Measurements from ENCODE around the gene CADM2.

Gene CADM2

DNA sequence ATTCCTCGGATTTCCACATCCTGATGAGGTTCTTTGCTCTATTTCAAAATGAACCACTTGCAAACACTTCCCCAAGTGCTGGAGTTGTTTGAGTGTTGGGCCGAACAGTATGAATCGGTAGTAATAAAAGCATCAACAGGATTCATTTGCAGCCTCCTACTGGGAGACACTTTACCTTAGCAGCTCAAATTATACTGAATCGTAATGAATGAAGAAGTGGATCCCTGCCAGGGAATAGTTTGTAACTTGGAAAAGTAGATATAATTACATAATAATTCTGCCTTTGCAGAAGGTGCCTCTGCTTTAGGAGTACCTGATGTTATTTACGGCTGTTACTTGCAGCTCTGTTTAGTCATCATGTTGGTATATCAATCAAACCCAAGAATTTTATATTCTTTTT lies 669.1 kb downstream of the CADM2 start:
- Histone ChIP-seq H3K4me3 (ENCODE audit: low read length) (no peak overlapping the region), H3K27ac (ENCODE audit: low read depth, low read length) (no peak overlapping the region)

DNA sequence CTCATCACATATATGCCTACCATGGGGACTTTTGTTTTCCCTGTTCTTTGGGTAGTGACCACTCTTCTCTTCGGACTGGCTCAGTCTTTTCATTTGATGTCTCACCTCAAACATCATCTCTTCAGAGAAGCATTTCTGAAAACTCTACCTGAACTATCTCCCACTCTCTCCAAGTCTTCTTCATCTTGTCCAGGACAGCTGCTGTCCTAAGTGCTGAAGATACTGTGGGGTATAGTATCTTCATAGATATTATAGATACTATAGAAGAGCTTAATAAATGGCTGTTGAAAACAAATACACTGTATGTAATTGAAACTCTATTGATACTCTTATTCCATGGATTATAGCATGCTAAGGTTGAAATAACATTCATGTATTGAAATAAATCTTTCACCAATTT lies 672.3 kb downstream of the CADM2 start:
- H3K4me3 ChIP-seq (ENCODE audit: low read length) = no peak overlapping the region
- no peak overlapping the region for H3K9ac ChIP-seq (ENCODE audit: low read length)
- no peaks in the 10 kb centered on the region for H3K36me3 ChIP-seq (ENCODE audit: control insufficient read depth, insufficient read depth, low read length)

More for the DNA sequence above, 669.1 kb downstream of the CADM2 start:
- Histone ChIP-seq H3K4me1 (ENCODE audit: control insufficient read depth, insufficient read depth, low read length) (no peaks in the 10 kb centered on the region), H3K36me3 (ENCODE audit: control insufficient read depth, insufficient read depth, low read length) (no peaks in the 10 kb centered on the region), H3K27me3 (ENCODE audit: control insufficient read depth, insufficient read depth, low read length) (no peaks in the 10 kb centered on the region), H3K9ac (ENCODE audit: low read length) (no peak overlapping the region)

GRCh38 chr3:85632921-85633320 lies 674.1 kb downstream of the CADM2 start:
- Histone ChIP-seq H3K9ac (ENCODE audit: low read length) (no peak overlapping the region), H3K4me1 (ENCODE audit: control insufficient read depth, insufficient read depth, low read length) (no peaks in the 10 kb centered on the region), H3K27ac (ENCODE audit: low read depth, low read length) (no peak overlapping the region), H3K4me3 (ENCODE audit: low read length) (no peak overlapping the region), H3K27me3 (ENCODE audit: control insufficient read depth, insufficient read depth, low read length) (no peaks in the 10 kb centered on the region), H3K36me3 (ENCODE audit: control insufficient read depth, insufficient read depth, low read length) (no peaks in the 10 kb centered on the region)

More for the DNA sequence above, 672.3 kb downstream of the CADM2 start:
- Histone ChIP-seq H3K27me3 (ENCODE audit: control insufficient read depth, insufficient read depth, low read length) (no peaks in the 10 kb centered on the region), H3K27ac (ENCODE audit: low read depth, low read length) (no peak overlapping the region), H3K4me1 (ENCODE audit: control insufficient read depth, insufficient read depth, low read length) (no peaks in the 10 kb centered on the region)

DNA sequence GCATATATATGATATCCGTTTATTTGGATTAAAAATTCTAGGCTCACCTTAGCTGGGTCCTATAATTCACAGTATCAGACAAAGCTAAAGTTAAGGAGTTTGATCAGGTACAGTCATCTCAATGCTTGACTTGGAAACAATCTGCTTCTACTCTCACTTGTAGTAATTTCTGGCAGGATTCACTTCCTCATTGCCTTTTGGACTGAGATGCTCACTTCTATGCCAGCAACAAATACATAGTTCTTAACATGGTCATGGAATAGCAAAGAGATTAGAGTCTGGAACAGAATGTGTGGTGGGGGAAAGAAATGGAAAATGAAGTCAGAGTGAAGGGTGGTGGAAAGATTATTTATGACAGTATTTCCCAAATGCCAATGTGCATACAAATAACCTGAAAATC lies 693.6 kb downstream of the CADM2 start:
- Histone ChIP-seq H3K4me1 (ENCODE audit: control insufficient read depth, insufficient read depth, low read length) (no peaks in the 10 kb centered on the region), H3K27ac (ENCODE audit: low read depth, low read length) (no peak overlapping the region), H3K4me3 (ENCODE audit: low read length) (no peak overlapping the region), H3K27me3 (ENCODE audit: control insufficient read depth, insufficient read depth, low read length) (no peaks in the 10 kb centered on the region), H3K36me3 (ENCODE audit: control insufficient read depth, insufficient read depth, low read length) (no peaks in the 10 kb centered on the region), H3K9ac (ENCODE audit: low read length) (no peak overlapping the region)

DNA sequence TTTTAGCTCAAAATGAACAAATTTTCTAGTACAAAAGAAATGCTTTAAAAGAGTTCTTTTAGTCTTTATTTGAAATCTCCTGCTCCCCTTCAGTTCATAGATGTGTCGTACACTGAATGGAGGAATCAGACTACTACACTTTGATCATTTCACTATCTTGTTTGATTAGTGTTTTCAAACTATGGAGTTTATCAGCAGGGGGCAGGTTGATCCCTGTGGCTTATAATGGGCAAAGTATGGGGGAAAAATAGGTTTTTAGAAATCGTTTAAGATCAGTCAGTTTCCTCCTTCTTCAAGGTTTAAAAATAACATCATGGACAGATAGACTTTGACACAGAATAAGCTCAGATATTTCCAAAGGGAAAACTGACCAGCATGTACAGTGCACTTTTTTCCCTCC lies 701.7 kb downstream of the CADM2 start:
- Histone ChIP-seq H3K27ac (ENCODE audit: low read depth, low read length) (no peak overlapping the region), H3K4me1 (ENCODE audit: control insufficient read depth, insufficient read depth, low read length) (no peaks in the 10 kb centered on the region), H3K27me3 (ENCODE audit: control insufficient read depth, insufficient read depth, low read length) (no peaks in the 10 kb centered on the region), H3K9ac (ENCODE audit: low read length) (no peak overlapping the region), H3K36me3 (ENCODE audit: control insufficient read depth, insufficient read depth, low read length) (no peaks in the 10 kb centered on the region), H3K4me3 (ENCODE audit: low read length) (no peak overlapping the region)

- no peak overlapping the region for H3K9ac ChIP-seq (ENCODE audit: low read length)
- H3K27me3 ChIP-seq (ENCODE audit: control insufficient read depth, insufficient read depth, low read length) = no peaks in the 10 kb centered on the region
- no peaks in the 10 kb centered on the region for H3K4me1 ChIP-seq (ENCODE audit: control insufficient read depth, insufficient read depth, low read length)
- H3K27ac ChIP-seq (ENCODE audit: low read depth, low read length) = no peak overlapping the region
- H3K4me3 ChIP-seq (ENCODE audit: low read length) = no peak overlapping the region
- H3K36me3 ChIP-seq (ENCODE audit: control insufficient read depth, insufficient read depth, low read length) = no peaks in the 10 kb centered on the region
Observed at GRCh38 chr3:85662462-85662861, 703.7 kb downstream of the CADM2 start.

DNA sequence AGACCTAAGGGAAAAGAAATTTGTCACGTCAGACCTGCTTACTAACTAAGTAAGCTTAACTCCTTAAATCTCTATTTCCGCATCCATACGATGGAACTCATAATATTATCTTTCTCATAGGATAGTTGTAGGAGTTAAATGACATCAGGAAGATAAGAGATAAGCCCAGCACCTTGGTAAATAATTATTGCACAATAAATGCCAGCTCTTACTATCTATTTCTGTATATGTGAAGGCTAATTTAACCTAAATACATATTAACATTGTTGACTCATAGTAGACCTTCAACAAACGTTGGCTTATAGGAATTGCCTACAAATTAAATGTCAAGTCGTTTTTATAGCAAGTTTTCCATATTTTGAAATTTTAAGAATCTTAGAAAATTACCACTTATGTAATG lies 709.0 kb downstream of the CADM2 start:
- no peaks in the 10 kb centered on the region for H3K36me3 ChIP-seq (ENCODE audit: control insufficient read depth, insufficient read depth, low read length)

GRCh38 chr3:85670634-85671205 lies 711.9 kb downstream of the CADM2 start:
- Histone ChIP-seq H3K4me1 (ENCODE audit: control insufficient read depth, insufficient read depth, low read length) (no peaks in the 10 kb centered on the region), H3K36me3 (ENCODE audit: control insufficient read depth, insufficient read depth, low read length) (no peaks in the 10 kb centered on the region), H3K27ac (ENCODE audit: low read depth, low read length) (no peak overlapping the region), H3K4me3 (ENCODE audit: low read length) (no peak overlapping the region), H3K27me3 (ENCODE audit: control insufficient read depth, insufficient read depth, low read length) (no peaks in the 10 kb centered on the region), H3K9ac (ENCODE audit: low read length) (no peak overlapping the region)

More for the DNA sequence above, 709.0 kb downstream of the CADM2 start:
- H3K27ac ChIP-seq (ENCODE audit: low read depth, low read length) = no peak overlapping the region
- H3K27me3 ChIP-seq (ENCODE audit: control insufficient read depth, insufficient read depth, low read length) = no peaks in the 10 kb centered on the region
- H3K9ac ChIP-seq (ENCODE audit: low read length) = no peak overlapping the region
- no peak overlapping the region for H3K4me3 ChIP-seq (ENCODE audit: low read length)
- no peaks in the 10 kb centered on the region for H3K4me1 ChIP-seq (ENCODE audit: control insufficient read depth, insufficient read depth, low read length)

DNA sequence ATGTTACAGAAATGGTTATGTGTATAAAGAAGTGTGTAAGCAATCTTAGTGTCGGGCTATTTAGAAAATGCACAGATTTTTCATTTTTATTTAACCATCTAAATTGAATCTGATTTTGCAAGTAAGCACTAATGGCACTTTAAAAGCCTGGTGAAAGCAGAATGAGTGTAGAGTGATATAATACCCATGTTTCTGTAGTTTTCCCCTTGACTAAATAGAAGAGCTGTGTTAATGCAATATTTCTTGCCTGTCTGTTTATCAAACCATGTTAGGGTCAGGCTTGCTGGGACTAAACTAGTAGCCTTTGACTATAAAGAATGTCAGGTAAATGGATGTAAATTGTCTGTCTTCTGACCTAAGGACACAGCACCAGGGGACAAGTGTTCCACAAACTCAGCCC lies 714.0 kb downstream of the CADM2 start:
- Histone ChIP-seq H3K4me1 (ENCODE audit: control insufficient read depth, insufficient read depth, low read length) (no peaks in the 10 kb centered on the region), H3K27me3 (ENCODE audit: control insufficient read depth, insufficient read depth, low read length) (no peaks in the 10 kb centered on the region), H3K4me3 (ENCODE audit: low read length) (no peak overlapping the region), H3K36me3 (ENCODE audit: control insufficient read depth, insufficient read depth, low read length) (no peaks in the 10 kb centered on the region), H3K9ac (ENCODE audit: low read length) (no peak overlapping the region), H3K27ac (ENCODE audit: low read depth, low read length) (no peak overlapping the region)

- no peak overlapping the region for H3K9ac ChIP-seq (ENCODE audit: low read length)
- no peaks in the 10 kb centered on the region for H3K4me1 ChIP-seq (ENCODE audit: control insufficient read depth, insufficient read depth, low read length)
- no peaks in the 10 kb centered on the region for H3K36me3 ChIP-seq (ENCODE audit: control insufficient read depth, insufficient read depth, low read length)
- no peaks in the 10 kb centered on the region for H3K27me3 ChIP-seq (ENCODE audit: control insufficient read depth, insufficient read depth, low read length)
- H3K4me3 ChIP-seq (ENCODE audit: low read length) = no peak overlapping the region
- H3K27ac ChIP-seq (ENCODE audit: low read depth, low read length) = no peak overlapping the region
Observed at GRCh38 chr3:85678713-85679112, 719.9 kb downstream of the CADM2 start.

DNA sequence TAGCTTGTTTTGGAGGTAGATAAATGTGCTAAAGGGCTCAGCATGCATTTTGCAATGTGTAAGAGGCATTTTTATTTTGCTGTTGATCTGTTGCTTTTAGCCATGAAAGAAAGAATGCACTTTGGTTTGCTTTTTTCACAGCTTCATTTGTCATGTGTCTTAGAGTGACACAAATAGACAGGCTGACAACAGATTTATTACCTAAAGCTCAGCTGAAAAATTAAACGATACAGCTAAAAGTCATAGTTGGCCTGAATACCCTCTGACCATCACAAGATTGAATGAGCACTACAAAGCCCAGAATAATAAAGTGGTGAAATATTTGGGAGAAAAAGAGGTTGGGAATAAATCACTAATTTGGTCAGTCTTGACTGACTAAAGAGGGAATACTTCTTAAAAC lies 723.1 kb downstream of the CADM2 start:
- Histone ChIP-seq H3K4me1 (ENCODE audit: control insufficient read depth, insufficient read depth, low read length) (no peaks in the 10 kb centered on the region), H3K27me3 (ENCODE audit: control insufficient read depth, insufficient read depth, low read length) (no peaks in the 10 kb centered on the region), H3K4me3 (ENCODE audit: low read length) (no peak overlapping the region), H3K36me3 (ENCODE audit: control insufficient read depth, insufficient read depth, low read length) (no peaks in the 10 kb centered on the region), H3K9ac (ENCODE audit: low read length) (no peak overlapping the region), H3K27ac (ENCODE audit: low read depth, low read length) (no peak overlapping the region)

DNA sequence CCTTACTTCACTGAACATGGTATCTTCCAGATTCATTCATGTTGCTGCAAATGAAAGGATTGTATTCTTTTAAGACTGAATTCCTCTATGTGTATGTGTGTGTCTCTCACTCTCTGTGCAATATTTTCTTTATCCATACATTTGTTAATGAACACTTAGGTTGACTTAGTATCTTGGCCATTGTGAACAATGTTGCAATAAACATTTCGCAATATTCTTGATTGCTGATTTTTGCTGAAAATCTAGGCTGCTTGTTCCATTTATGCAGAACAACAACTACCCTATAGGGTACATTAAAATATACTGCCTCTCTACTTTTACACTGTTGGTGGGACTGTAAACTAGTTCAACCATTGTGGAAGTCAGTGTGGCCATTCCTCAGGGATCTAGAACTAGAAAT lies 732.4 kb downstream of the CADM2 start:
- H3K9ac ChIP-seq (ENCODE audit: low read length) = no peak overlapping the region
- H3K36me3 ChIP-seq (ENCODE audit: control insufficient read depth, insufficient read depth, low read length) = no peaks in the 10 kb centered on the region
- H3K27ac ChIP-seq (ENCODE audit: low read depth, low read length) = no peak overlapping the region
- H3K4me3 ChIP-seq (ENCODE audit: low read length) = no peak overlapping the region
- H3K27me3 ChIP-seq (ENCODE audit: control insufficient read depth, insufficient read depth, low read length) = no peaks in the 10 kb centered on the region
- no peaks in the 10 kb centered on the region for H3K4me1 ChIP-seq (ENCODE audit: control insufficient read depth, insufficient read depth, low read length)

GRCh38 chr3:85697156-85697555 lies 738.4 kb downstream of the CADM2 start:
- Histone ChIP-seq H3K27ac (ENCODE audit: low read depth, low read length) (no peak overlapping the region), H3K36me3 (ENCODE audit: control insufficient read depth, insufficient read depth, low read length) (no peaks in the 10 kb centered on the region), H3K27me3 (ENCODE audit: control insufficient read depth, insufficient read depth, low read length) (no peaks in the 10 kb centered on the region), H3K4me3 (ENCODE audit: low read length) (no peak overlapping the region), H3K9ac (ENCODE audit: low read length) (no peak overlapping the region), H3K4me1 (ENCODE audit: control insufficient read depth, insufficient read depth, low read length) (no peaks in the 10 kb centered on the region)
